Lung microvascular endothelial cell (primary cell): ENCODE data around the gene INPP1. TPM values are rescaled to one million over a fixed set of nuclear protein-coding genes. Genes with fewer than 3 reads are reported as not detected.
A peak's percentile ranks its signal among the peaks of the same experiment; 100 is the strongest.
"Not testable (repeated sequence)": the region's sequence is repeated elsewhere in the genome, so short reads cannot be mapped to it uniquely, and the experiment has no call there.

Source experiments
- DNase-seq, 2 donors: peaks; one replicate each; pipeline versions ENCODE4 v3.0.0 to v3.0.0-alpha.2; 2010; ENCODE audit warnings: low read depth in 2 of 2
- total RNA-seq: library from RNA; depleted of rRNA; stranded (reverse); fragments of >200 nt; gene quantifications from 2 replicates; pipeline ENCODE4 v1.2.1, GENCODE V29; 2014

INPP1 gene
- 12.3 and 14.4 TPM in 2 replicates for total RNA-seq

GRCh38 chr2:190343536-190344275, at the start of gene INPP1:
TSS of gene INPP1 (plus strand) at chr2:190343589. CDS start at chr2:190360103, 16,514 bp downstream.
- DNase-seq: peak; percentile 85 to 89

- not testable (repeated sequence) for DNase-seq
These were observed 45.5 kb upstream of the INPP1 start for GRCh38 chr2:190297880-190298279.

- DNase-seq: no peak
These were observed 42.4 kb upstream of the INPP1 start for GRCh38 chr2:190301032-190301431.

DNA sequence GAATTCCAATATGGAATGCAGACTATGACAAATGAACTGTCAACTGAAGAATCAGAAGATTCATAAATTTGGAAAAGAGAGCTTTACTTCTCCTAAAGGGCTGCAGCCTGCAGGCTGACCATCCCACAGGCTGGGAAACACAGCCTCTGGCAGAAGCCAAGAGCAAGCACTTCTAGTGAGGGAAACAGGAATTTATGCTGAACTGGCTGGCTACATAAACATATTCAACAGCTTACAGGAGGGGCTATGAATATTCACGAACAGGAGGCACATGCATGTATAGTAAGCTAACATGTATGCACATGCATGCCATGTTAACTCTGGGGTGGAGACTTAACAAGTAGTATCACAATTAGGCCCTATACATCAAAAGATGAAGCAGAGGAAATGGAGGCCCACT, 41.3 kb upstream of the INPP1 start:
- no peak for DNase-seq

- DNase-seq: no peak
These were observed 39.7 kb upstream of the INPP1 start for GRCh38 chr2:190303647-190304046.

DNA sequence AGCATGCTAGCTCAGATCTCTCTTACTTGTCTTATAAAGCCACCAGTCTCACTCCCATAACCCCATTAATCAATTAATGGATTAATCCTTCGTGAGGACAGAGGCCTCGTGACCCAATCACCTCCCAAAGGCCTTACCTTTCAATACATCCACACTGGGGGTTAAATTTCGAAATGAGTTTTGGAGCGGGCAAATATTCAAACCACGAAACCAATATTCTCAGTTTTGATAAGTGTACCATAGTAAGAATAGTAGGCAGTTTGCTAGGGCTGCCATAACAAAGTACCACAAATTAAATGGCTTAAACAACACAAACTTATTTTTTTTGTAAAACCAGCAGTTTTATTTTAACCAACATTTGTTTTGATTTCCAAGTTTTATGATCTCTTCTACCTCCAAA, 39.0 kb upstream of the INPP1 start:
- no peak for DNase-seq

- no peak for DNase-seq
These were observed 35.4 kb upstream of the INPP1 start for GRCh38 chr2:190308031-190308430.

- no peak for DNase-seq
These were observed 31.3 kb upstream of the INPP1 start for GRCh38 chr2:190311893-190312634.

- not testable (repeated sequence) for DNase-seq
These were observed 30.8 kb upstream of the INPP1 start for GRCh38 chr2:190312635-190313025.

- DNase-seq: no peak
These were observed 29.5 kb upstream of the INPP1 start for GRCh38 chr2:190313880-190314279.

GRCh38 chr2:190315273-190315672, 28.1 kb upstream of the INPP1 start:
- DNase-seq: no peak

GRCh38 chr2:190318514-190318913, 24.9 kb upstream of the INPP1 start:
- no peak for DNase-seq

- DNase-seq: peak; percentile 17 to 49
These were observed 24.3 kb upstream of the INPP1 start for GRCh38 chr2:190318931-190319554.

DNA sequence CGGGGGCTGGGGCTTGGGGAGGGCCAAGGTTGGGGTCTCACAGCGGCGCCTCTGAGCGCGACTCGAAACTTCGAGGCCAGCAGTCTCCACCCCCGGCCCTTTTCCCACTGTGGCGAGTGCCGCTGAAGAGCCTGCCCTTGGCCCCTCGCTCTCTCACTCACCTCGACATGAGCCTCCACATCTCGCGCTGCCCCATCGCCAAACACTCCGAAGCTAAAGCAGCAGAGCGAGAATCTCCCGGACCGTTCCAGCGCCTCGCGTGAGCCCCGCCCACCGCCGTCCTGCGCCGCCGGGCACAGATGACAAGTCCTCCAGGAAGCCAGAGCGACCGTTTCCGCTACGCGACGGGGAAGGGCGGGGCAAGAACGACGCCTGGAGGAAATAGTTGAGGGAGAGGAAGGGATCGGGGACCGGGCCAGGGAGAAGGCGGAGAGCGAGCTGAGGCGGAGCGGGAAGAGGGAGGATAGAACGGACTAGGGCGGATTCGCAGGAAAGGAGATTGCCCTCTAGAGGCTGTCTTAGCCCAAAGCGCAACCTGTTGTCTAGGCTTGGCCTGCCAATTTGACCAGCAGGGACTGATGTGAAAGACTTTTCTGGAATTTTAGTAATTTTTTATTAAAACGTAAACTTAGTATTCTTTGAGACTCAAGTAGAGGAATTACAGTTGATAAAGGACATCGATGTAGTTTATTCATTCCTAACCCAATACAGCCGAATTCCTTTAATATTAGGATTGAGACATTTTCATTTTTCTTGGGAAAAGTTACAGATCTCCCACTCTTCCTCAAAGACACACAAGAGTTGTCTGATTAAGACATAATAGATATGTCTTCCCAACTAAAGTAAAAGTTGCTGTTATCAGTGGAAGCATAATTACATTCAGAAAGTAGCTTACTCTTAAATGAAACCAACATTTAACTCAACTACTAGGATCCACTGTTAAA, 23.6 kb upstream of the INPP1 start, which contains the start of gene HIBCH:
HIBCH (minus strand) TSS at position 272 of the 944 bp plus-strand sequence; CDS start at position 196, 76 bp downstream.
- DNase-seq: peak; percentile 92 to 98

DNA sequence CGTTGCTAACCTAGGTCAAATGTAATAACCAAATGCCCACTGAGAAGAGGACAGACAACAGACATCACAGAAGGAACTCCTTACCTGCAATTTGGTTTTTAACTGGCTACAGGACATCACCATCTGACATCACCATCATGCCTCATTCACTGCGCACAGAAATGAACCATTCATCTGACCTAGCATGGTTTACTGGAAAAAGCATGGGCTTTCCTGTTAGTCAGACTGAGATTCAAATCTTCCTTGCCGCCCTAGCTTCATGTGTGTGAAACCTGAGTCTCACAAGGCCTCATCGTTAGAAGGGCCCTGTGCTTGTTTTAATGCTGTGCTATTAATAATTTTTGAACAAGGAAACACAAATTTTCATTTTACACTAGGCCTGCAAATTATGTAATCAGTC, 22.7 kb upstream of the INPP1 start:
- DNase-seq: peak in 1 of 2 donors; percentile 8

DNA sequence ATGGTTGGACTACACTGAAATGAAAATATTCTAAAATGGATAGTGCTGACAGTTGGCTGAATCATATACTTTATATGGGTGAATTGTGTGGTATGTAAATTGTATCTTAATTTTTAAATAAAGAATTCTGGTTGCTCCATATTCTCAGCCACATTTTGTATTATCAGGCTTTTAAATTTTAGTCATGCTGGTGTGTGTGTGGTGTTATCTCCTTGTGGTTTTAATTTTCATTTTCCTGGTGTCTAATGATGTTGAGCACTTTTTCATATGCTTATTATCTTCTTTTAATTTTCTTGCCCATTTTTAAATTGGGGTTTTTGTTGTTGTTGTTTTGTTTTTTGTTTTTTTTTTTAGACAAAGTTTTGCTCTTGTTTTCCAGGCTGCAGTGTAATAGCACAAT, 20.0 kb upstream of the INPP1 start:
- DNase-seq: no peak

DNA sequence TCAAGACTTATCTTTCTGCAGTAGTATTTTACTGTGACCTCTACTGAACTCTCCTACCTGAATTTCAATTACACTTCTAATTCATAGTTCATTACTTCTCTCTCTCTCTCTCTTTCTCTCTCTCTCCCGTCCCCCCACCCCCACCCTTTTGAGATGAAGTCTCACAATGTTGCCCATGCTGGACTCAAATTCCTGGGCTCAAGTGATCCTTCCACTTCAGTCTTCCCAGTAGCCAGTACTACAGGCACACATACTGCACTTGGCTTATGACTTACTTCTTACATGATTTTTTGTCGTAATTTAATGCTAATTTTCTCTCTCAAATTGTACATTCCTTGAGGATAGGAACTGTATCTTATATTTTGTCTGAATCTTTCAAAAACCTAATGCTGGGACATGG, 17.8 kb upstream of the INPP1 start:
- DNase-seq: no peak

DNA sequence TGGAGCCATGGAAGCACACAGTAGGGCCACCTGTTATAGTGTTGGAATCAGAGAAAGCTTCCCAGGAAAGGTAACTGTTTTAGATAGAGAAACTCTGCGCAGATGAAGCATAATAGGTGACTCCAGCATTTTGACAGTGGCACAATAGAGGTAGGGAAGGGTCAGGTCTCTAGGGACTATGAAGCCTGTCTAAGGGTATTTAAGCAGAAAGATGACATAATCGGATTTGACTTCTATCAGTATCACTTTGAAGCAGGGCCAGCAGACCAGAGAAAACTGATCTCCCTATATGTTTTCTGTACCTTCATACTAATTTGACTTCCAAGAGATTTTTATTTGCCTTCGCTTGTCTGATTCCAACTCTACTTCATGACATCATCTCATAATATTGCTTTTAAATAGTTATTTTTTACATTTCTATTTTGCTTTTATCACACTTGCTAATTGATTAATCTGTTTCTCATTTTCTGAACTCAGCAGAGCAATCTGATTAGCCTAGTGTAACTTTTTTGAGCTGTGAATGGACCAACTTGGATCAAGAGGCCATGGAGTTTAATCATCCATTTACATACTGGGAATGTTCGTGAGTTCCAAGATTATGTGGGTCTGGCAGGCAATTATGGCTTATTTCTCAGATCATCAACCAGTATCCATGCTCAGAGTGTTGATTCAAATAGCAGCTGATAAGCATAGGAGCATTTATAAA, 15.4 kb upstream of the INPP1 start:
- no peak for DNase-seq

DNA sequence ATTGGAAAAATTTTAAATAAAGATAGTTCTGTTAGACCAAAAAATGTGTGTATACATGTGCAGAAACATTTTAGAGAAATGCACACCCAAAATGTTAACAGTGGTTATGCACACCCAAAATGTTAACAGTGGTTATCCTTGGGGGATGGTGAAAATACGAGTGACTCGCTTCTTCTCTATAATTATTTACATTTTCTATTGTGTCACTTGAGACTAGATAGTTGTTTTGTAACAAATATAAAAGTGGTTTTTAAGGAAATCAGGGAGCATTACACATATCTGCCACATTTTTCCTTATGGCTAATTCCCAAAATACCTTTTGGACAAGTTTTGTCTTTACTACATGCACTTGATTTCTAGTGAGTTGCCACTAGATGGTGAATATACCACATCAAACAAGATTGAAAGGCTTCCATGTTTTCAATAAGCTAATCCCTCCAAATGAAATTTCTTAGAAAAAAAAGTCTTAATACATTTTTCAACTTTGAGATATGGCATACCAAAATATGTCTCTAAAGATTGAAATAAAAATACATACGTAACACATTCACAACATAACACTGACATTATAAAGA, 14.7 kb upstream of the INPP1 start:
- peak; percentile 43 to 68 for DNase-seq

DNA sequence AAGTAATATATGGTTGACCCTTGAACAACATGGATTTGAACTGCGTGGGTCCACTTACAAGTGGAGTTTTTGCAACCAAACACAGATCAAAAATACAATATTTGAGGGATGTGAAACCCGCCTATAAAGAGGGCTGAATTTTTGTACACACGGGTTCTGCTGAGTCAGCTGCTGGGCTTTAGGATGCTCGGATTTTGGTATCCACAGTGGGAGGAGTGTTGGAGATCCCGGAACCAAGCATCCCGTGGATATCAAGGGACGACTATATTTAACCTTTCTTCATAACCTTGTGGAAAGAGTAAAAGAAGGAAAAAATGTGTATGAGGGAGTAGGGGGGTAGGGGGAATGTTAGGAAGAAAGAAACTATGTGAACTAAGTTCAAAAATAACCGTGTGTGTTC, 10.0 kb upstream of the INPP1 start:
- peak in 1 of 2 donors; percentile 69 for DNase-seq
